ENCODE measurements around the gene EEF1G.
A peak's percentile ranks its signal among the peaks of the same experiment; 100 is the strongest.
"Not testable (repeated sequence)": the region's sequence is repeated elsewhere in the genome, so short reads cannot be mapped to it uniquely, and the experiment has no call there.

EEF1G gene

DNA sequence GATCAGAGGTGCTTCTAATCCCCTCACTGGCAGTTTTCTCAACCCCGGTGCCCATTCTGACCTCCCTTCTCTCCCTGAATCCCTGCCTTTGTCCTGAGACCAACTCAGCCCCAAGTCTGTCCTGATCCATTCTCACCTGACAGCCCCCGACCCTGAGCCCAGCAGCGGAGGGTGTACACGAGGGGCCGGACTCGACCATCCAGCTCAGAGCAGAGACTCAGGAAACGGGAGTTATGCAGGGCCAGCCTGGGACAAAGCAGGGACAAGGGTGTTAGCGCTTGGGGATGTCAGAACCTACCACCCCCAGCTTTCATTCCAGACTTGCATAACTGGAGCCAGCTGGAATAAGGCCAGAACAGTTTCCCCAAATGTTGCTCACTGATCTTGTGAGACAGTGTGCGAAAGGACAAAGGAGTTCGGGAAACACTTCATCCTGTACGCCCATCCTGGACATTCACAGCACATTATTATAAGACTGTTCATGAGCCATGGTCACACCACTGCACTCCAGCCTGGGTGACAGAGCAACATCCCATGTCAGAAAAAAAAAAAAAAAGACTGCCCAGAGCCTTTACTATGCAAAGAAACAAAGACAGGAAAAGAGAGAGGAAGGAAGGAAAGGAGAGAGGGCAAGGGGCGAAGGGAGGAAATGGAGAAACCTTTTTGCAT, 3.5 kb upstream of the EEF1G start:
- DNase-seq (ENCODE audit: low spot score), result no peak

- DNase-seq (ENCODE audit: low spot score), result no peak
Measured at GRCh38 chr11:62575837-62576236, 2.1 kb upstream of the EEF1G start.

DNA sequence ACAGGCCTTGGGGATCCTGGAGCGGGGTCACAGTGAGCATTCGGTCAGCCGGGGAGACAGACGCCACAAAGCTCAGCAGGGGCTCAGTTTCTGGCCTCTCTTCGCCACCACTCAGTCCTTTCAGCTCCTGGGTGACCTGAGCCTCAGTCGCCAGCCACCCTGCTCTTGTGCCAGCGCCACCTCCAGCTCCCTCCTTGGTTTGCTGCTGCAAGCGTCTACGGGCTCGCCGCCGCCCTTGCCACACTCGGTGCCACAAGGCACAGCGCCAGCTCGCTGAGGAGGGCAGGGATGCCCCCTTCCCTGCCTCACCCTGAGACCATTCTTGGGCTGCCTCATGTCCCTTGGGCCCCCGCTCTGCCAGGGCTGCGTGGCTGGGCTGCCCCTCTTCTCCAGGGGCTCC, 1.5 kb upstream of the EEF1G start:
- DNase-seq (ENCODE audit: low spot score), result no peak

GRCh38 chr11:62574363-62575071, 826 bp upstream of the EEF1G start:
- DNase-seq (ENCODE audit: low spot score), result peak; percentile 34

DNA sequence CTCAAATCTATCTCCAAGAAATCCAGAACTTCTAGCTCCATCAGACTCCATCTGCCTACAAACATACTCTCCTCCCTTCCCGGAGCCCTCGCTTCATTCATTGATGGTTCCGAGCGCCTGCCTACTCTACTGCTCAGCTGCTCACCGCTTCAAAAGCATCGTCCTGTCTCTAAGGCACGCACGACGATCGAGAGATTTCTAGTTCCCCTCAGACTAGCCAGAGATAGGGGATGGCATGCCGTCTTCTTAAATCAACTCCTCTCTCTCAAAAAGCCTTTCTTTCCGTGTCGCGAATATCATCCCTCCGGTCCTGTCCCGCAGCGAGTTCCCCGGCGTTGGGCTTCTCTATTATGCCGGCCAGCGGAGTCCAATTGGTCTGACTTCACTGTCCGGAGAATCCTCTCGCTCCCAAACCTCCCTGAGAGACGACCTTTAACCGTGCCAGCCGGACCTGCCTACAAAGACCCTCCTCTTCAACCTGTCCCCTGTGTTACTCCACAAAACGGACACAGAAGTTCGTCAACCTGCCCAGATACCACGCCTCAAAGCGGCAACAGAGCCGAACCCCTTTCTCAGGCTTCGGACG, 592 bp downstream of the EEF1G start:
- DNase-seq (ENCODE audit: low spot score), result no peak

DNA sequence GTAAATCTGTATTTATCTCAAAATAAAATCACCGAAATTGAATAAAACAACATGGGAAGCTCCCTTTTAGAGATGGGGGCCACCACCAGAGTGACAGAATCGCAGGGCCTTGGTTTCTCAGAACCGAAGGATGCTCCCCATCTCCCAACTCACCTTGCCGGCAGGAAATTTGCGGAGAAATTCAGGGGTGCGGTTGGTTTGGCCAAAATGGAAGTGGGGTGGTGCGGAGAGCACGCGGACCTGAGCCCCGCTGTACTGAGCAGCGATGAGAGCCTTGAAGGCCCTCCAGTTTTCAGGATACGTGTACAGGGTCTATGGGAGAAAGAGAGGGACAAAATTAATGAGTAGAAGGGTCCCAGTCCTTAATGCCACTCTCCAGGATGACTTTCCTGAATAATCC, 1.3 kb downstream of the EEF1G start:
- no peak for DNase-seq (ENCODE audit: low spot score)

- not testable (repeated sequence) for DNase-seq (ENCODE audit: low spot score)
Measured at GRCh38 chr11:62571493-62571892, 2.2 kb downstream of the EEF1G start.

DNA sequence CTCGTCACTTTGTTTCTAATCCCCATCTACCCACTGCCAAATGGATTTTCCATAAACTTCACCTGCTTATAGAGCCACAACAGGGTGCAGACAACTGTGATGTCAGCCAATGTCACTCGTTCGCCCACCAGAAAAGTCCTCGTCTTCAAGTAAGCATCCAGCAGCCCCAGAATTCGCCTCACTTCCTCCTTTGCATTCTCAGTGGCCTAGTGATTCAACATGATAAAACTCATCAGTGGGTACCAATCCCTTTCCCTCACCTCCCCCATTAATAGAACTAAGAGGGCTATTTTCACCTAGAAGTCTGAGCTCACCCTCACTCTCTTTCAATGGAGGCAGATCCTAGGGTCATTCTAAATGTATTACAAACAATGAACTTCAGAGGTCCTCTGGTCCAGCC, 2.8 kb downstream of the EEF1G start:
- DNase-seq (ENCODE audit: low spot score), result not testable (repeated sequence)

DNA sequence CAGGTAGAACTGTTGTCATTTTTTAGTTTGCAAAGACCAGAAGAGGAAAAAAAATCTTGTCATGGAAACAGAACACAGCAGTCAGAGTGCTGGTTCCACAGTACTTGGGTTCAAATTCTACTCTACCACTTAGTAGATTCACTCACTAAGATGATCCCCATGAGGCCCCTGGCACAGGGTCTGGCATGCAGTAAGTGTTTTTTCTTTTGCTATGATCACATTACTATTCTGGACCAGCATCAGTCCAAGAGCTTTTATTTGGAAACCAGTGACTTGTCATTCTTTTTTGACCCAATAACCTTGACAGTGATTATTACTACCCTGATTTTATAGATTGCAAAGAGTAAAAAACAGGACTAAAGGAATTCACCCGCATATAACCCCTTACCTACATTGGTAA, 4.1 kb downstream of the EEF1G start:
- no peak for DNase-seq (ENCODE audit: low spot score)

GRCh38 chr11:62567018-62567633, 6.6 kb downstream of the EEF1G start:
- DNase-seq (ENCODE audit: low spot score), result no peak

GRCh38 chr11:62566247-62566646, 7.4 kb downstream of the EEF1G start:
- DNase-seq (ENCODE audit: low spot score), result no peak

GRCh38 chr11:62565100-62565802, 8.4 kb downstream of the EEF1G start:
- DNase-seq (ENCODE audit: low spot score), result no peak

- not testable (repeated sequence) for DNase-seq (ENCODE audit: low spot score)
Measured at GRCh38 chr11:62561677-62562230, 11.9 kb downstream of the EEF1G start.

DNA sequence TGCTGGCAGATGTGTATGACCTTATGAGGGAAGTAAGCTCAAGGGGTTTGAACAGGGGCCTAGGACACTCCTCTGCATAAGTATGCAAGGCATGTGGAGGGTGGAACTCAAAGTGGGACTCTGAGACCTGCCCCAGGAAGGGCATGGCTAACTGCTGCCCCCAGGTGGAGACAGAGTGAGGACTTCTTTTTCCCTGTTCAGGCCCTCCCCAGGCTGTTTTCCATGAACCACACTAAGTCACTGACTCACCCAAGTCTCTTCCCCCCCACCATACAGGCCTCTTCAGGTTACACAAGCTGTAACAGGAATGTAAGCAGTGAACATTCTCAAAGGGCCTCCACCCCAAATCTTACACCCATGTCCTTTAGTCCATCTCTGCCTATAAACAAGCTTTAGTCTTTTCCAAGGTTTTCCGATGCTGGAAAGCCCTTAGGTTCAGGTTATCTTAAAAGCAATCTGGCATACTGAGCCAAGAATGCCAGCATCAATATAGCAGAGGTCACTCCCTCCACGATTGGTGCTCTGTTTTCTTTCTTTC, 13.1 kb downstream of the EEF1G start:
- peak; percentile 48 for DNase-seq (ENCODE audit: low spot score)

DNA sequence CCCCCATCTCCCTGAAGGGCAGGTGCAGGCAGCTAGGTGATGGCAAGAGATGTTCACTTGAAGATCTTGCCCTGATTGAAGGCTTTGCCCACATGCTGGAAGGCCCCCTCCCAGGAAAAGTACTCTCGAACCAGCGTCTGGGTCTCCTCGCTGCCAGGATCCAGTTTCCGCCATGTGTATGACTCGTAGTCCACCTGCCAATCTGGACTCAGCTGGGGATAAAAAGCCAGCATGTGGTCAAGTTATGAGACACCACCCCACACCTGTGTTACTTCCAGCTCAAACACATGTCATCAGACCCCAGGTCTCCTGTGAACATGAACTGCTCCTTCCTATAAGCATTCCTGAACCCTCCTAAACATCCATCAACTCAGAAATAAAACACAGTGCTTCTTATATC, 14.1 kb downstream of the EEF1G start:
- DNase-seq (ENCODE audit: low spot score), result not testable (repeated sequence)

DNA sequence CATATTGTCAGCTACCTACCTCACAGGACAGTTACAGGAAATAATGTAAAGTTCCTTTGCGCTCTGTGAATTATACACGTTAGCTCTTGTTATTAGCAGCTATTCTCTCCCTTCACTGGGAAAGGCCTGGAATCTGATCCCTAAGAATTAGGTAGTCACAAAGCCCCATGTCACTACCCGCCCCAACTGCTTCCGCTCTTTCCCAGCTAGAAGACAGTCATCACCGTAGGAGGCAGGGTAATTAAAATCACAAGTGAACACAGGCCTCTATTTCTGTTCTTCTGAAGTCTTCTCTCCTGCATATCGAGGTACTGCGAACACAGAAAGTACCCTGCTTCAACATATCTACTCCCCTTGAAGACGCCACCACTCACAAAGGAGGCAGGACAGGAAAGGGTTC, 14.5 kb downstream of the EEF1G start:
- DNase-seq (ENCODE audit: low spot score), result no peak

DNA sequence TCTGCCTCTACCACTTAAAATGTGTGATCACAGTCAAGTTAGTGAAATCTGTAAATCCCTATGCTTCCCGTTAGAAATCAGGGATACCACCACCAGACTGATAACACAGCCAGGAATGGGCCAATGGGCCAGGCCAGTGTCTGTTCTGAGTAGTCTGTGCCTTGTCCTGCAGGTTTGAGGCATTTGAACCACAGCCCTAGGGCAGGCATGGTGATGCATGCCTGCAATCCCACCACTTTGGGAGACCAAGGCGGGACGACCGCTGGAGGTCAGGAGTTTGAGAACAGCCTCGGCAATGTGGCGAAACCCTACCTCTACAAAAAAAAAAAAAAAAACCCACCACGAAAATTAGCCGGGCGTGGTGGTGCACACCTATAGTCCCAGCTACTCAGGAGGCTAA, 15.0 kb downstream of the EEF1G start:
- DNase-seq (ENCODE audit: low spot score), result no peak

DNA sequence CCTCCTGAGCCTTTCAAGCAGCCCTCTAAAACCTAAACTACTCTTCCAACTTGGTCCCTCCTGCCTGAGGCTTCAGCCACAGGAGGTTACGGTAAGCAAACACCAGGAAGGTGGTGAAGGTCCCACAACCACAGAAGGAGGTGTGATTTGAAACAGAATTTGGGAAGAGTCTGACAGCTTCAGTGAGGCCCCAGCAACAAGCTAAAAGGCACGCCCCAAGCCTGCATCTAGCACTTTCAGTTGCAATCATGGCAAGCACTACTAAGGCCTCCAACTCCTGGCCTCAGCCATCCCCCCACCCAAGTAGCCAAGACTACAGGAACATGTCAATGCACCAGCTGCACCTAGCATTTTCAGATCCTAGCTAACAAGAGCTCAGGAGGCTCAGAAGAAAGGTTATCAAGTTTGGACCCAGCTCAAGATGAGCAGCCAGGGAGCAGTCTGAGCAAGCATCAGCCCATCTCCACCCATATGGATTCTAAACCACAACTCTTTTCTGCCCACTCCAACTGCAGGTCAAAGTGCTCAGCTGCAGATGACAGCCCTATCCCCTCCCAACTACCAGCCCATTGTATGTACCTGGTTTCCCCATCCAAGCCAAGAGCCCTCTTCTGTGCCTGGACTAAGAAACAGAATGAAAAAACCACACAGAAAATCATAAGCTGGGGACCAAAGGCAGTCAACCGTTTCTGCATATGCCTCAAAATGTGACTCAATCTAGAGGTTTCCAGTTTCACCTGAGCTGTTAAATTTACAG, 16.6 kb downstream of the EEF1G start:
- no peak for DNase-seq (ENCODE audit: low spot score)

GRCh38 chr11:62556108-62556874, 17.4 kb downstream of the EEF1G start:
- DNase-seq (ENCODE audit: low spot score), result peak; percentile 66

- peak; percentile 82 for DNase-seq (ENCODE audit: low spot score)
Measured at GRCh38 chr11:62555464-62556107, 18.1 kb downstream of the EEF1G start.

Data from germinal center (tissue), 1 donor.